Ascending aorta (tissue), 2 donors: ENCODE results near the gene NACAD. TPM values are rescaled to one million over a fixed set of nuclear protein-coding genes. Genes with fewer than 3 reads are reported as not detected.

ENCODE experiments used
- DNase-seq, 2 donors: peaks; one replicate each; pipeline ENCODE4 v3.0.0-alpha.2; 2019; ENCODE audit warnings: low spot score in 2 of 2
- H3K27ac ChIP-seq, 2 donors: fragments of 200-600 bp; sonication (generic); one replicate each; pipeline ENCODE4 v1.5.1; 2016 to 2017; ENCODE audit warnings: mild to moderate bottlenecking in 1 of 2
- H3K27me3 ChIP-seq: fragments of 200-600 bp; sonication (generic); one replicate; pipeline ENCODE4 v1.5.1; 2017
- H3K36me3 ChIP-seq, 2 donors: fragments of 200-600 bp; sonication (generic); one replicate each; pipeline ENCODE4 v1.5.1; 2016
- H3K4me1 ChIP-seq, 2 donors: fragments of 200-600 bp; sonication (generic); one replicate each; pipeline ENCODE4 v1.5.1; 2016 to 2017; ENCODE audit warnings: mild to moderate bottlenecking in 1 of 2
- H3K4me3 ChIP-seq, 2 donors: fragments of 200-600 bp; sonication (generic); one replicate each; pipeline ENCODE4 v1.5.1; 2016 to 2017; ENCODE audit warnings: mild to moderate bottlenecking in 1 of 2
- H3K9me3 ChIP-seq, 2 donors: fragments of 200-600 bp; sonication (generic); one replicate each; pipeline ENCODE4 v1.5.1; 2016
- intact Hi-C: fragments of 100-400 bp; cut with DNase I; formaldehyde crosslinking; loops from one replicate; pipeline ENCODE4 v1.15.1; 2023
- total RNA-seq: library from RNA; depleted of rRNA; stranded (reverse); fragments of >200 nt; gene quantifications from one replicate; pipeline ENCODE4 v1.1.0, GENCODE V29; 2016
- TF ChIP-seq, protein P1 (sequence below), 3 experiments: fragments of 200-600 bp in 2 of 3; fragments of 450-650 bp in 1 of 3; sonication (generic) in 2 of 3; IDR thresholded peaks; one replicate each; pipeline ENCODE4 v1.5.1; 2016 to 2019; ENCODE audit warnings: antibody characterized with exemption in 3 of 3, mild to moderate bottlenecking in 1 of 3, moderate library complexity in 1 of 3

Gene NACAD
- total RNA-seq, 1 donor from 2014 or later, result 7.1 TPM

DNA sequence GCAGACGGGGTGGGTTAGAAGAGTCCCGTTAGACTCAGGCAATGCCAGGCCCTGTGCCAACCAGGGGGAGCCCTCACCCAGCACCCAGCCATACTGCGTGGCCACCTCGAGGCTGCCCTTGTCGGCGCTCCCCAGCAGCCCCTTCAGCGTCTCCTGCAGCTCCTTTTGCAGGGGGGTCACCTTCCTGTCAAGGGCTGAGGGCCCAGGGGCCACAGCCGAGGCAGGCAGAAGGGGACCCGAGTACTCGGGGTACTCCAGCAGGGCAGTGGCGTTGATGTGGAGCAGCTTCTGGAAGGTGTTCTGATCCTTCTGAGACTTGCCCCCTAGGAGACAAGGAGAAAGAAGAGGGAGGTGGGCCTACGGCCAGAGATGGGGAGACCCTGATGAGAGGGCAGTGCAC, 13.0 kb upstream of the NACAD start:
- H3K4me1 ChIP-seq, result no peaks in the 10 kb centered on the region
- no peak for DNase-seq
- no peaks in the 10 kb centered on the region for H3K27me3 ChIP-seq
- TF ChIP-seq, protein P1, sequence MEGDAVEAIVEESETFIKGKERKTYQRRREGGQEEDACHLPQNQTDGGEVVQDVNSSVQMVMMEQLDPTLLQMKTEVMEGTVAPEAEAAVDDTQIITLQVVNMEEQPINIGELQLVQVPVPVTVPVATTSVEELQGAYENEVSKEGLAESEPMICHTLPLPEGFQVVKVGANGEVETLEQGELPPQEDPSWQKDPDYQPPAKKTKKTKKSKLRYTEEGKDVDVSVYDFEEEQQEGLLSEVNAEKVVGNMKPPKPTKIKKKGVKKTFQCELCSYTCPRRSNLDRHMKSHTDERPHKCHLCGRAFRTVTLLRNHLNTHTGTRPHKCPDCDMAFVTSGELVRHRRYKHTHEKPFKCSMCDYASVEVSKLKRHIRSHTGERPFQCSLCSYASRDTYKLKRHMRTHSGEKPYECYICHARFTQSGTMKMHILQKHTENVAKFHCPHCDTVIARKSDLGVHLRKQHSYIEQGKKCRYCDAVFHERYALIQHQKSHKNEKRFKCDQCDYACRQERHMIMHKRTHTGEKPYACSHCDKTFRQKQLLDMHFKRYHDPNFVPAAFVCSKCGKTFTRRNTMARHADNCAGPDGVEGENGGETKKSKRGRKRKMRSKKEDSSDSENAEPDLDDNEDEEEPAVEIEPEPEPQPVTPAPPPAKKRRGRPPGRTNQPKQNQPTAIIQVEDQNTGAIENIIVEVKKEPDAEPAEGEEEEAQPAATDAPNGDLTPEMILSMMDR (IDR thresholded peaks at IDR 0.05), result no peak
- no peaks in the 10 kb centered on the region for H3K9me3 ChIP-seq
- no peak overlapping the region for H3K4me3 ChIP-seq
- no peak overlapping the region for H3K27ac ChIP-seq
- H3K36me3 ChIP-seq, result peaks cover 75 to 77% of the 10 kb centered on the region in 2 donors
- intact Hi-C loops, result no loop called here

DNA sequence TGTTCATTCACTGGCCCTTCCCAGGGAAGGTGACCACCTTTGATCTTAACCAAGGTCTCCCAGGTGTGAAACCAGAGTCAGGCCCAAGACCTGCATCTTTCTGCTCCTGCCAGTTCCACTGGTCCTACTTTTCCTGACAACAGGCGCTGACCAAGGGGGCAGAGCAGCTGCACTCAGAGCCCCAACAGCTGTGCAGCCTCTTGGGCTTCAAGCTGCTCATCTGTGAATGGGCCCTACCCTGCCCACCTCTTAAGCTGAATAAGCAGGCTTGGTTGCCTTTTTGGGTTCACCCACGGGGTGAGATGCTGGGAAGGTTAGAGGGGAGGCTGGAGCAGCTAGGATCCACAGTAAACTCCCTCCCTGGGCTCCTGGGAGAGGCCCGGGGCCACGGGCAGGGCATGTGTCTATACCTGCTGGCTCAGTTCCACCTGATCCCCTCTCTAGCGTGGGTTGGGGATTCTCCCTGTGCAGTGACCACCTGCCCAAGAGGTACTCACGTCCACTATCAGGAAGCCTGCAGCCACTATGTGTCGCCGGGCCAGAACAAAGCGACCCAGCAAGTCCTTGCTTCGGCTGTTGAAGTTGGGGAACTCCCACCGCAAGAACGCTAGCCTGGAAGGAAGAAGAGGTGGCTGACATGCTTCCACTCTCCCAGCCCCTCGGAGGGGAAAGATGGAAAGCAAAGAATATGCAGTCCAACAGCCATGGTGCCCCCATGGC, 12.2 kb upstream of the NACAD start:
- TF ChIP-seq, protein P1 (IDR thresholded peaks at IDR 0.05), result no peak
- no peaks in the 10 kb centered on the region for H3K4me1 ChIP-seq
- intact Hi-C loops, result no loop called here
- no peaks in the 10 kb centered on the region for H3K9me3 ChIP-seq
- H3K36me3 ChIP-seq, result peaks cover 67 to 69% of the 10 kb centered on the region in 2 donors
- no peak overlapping the region for H3K27ac ChIP-seq
- no peak overlapping the region for H3K4me3 ChIP-seq
- DNase-seq, result no peak
- no peaks in the 10 kb centered on the region for H3K27me3 ChIP-seq

DNA sequence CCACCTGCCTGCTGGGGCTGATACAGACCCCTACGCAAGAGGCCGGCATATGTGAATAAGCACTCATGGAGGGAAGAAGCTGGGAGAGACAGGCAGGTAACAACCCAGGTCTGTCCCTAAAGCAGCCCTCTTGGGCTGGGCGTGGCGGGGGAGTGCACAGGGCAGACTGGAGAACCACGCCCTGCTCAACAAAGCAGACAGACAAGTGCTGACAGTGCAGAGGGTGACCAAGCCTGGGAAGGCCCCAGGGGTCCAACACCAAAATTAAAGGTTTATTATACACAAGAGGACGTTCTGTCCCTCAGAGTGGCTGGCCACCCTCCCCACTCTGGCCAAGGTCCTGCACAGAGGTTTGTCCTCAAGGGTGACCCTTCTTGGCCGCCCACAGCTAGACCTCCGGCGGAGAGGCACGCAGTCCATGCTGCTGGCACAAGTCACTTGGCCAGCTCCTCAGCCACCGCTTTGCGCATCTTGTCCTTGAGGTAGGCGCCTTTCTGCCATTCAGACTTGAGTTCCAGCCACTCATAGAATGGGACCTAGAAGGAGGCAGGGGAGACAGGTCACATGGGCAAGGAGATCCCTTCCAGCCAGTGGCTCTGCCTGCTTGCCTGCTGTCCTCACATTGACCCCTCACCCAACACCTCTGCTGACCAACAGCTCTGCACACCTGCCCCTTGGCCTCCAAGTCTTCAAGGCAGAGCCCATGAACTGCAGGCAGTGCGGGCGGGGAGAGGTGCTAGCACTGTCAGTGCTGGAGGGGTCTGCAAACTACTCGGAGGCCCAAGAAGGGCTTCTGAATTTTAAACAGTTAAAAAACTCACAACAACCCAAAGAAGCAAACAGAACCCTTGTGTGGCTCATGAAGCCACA, 11.4 kb upstream of the NACAD start:
- Histone ChIP-seq H3K4me3 (no peak overlapping the region), H3K9me3 (no peaks in the 10 kb centered on the region), H3K4me1 (no peaks in the 10 kb centered on the region), H3K27me3 (no peaks in the 10 kb centered on the region), H3K27ac (no peak overlapping the region), H3K36me3 (peaks cover 60 to 61% of the 10 kb centered on the region in 2 donors)
- DNase-seq, result no peak
- intact Hi-C loops, result no loop called here
- TF ChIP-seq, protein P1 (IDR thresholded peaks at IDR 0.05), result no peak

- Histone ChIP-seq H3K27me3 (no peaks in the 10 kb centered on the region), H3K27ac (no peak overlapping the region), H3K9me3 (no peaks in the 10 kb centered on the region), H3K4me3 (no peak overlapping the region), H3K36me3 (peaks cover 51 to 52% of the 10 kb centered on the region in 2 donors), H3K4me1 (no peaks in the 10 kb centered on the region)
- no peak for DNase-seq
- intact Hi-C loops, result no loop called here
- TF ChIP-seq, protein P1 (IDR thresholded peaks at IDR 0.05), result no peak
Measured at GRCh38 chr7:45098983-45099839, 10.4 kb upstream of the NACAD start.

DNA sequence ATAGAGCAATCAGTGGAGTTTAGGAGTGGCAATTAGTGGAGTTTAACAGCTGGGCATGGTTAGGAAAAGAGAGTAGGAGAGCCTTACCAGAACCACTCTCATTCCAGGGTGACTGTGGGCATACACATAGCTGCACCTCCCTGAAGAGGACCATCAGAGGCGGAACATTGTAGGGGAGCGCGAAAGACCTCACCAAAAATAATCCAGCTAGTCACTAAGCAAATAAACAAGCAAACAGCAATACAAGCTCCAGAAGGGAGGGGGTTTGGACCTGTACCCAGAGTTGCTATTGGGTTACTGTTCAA, 4.1 kb upstream of the NACAD start:
- intact Hi-C loops, result no loop called here
- DNase-seq, result no peak
- H3K4me1 ChIP-seq, result peaks cover 3 to 7% of the 10 kb centered on the region in 2 donors
- H3K9me3 ChIP-seq, result no peaks in the 10 kb centered on the region
- TF ChIP-seq, protein P1 (IDR thresholded peaks at IDR 0.05), result no peak
- H3K36me3 ChIP-seq, result no peaks in the 10 kb centered on the region
- H3K4me3 ChIP-seq, result no peak overlapping the region
- H3K27ac ChIP-seq, result no peak overlapping the region
- H3K27me3 ChIP-seq, result no peaks in the 10 kb centered on the region
